ENCODE data around the gene TANC1. TPM values are rescaled to one million over a fixed set of nuclear protein-coding genes. Genes with fewer than 3 reads are reported as not detected.

TANC1 gene
- total RNA-seq, 1 experiment from 2014 or later, result 20.0 TPM

GRCh38 chr2:159211447-159212396 lies 243.3 kb downstream of the TANC1 start:
- DNase-seq (ENCODE audit: low read depth), result no peak

- DNase-seq (ENCODE audit: low read depth), result no peak
These were observed 244.9 kb downstream of the TANC1 start for GRCh38 chr2:159213296-159213695.

- DNase-seq (ENCODE audit: low read depth), result peak; percentile 12
These were observed 246.0 kb downstream of the TANC1 start for GRCh38 chr2:159214325-159214865.

GRCh38 chr2:159215116-159215515 lies 246.7 kb downstream of the TANC1 start:
- DNase-seq (ENCODE audit: low read depth), result no peak

- no peak for DNase-seq (ENCODE audit: low read depth)
These were observed 249.2 kb downstream of the TANC1 start for GRCh38 chr2:159217676-159218075.

- DNase-seq (ENCODE audit: low read depth), result no peak
These were observed 249.9 kb downstream of the TANC1 start for GRCh38 chr2:159218389-159218788.

- no peak for DNase-seq (ENCODE audit: low read depth)
These were observed 251.1 kb downstream of the TANC1 start for GRCh38 chr2:159219394-159219998.

- DNase-seq (ENCODE audit: low read depth), result no peak
These were observed 255.8 kb downstream of the TANC1 start for GRCh38 chr2:159224061-159224813.

- DNase-seq (ENCODE audit: low read depth), result no peak
These were observed 256.9 kb downstream of the TANC1 start for GRCh38 chr2:159225025-159226016.

GRCh38 chr2:159226059-159226461 lies 257.6 kb downstream of the TANC1 start:
- peak; percentile 93 for DNase-seq (ENCODE audit: low read depth)

- no peak for DNase-seq (ENCODE audit: low read depth)
These were observed 258.4 kb downstream of the TANC1 start for GRCh38 chr2:159226608-159227385.

GRCh38 chr2:159227467-159227866 lies 259.0 kb downstream of the TANC1 start:
- DNase-seq (ENCODE audit: low read depth), result no peak

GRCh38 chr2:159228081-159228581 lies 259.7 kb downstream of the TANC1 start:
- no peak for DNase-seq (ENCODE audit: low read depth)

GRCh38 chr2:159229476-159230144 lies 261.2 kb downstream of the TANC1 start:
- DNase-seq (ENCODE audit: low read depth), result no peak

- DNase-seq (ENCODE audit: low read depth), result no peak
These were observed 261.9 kb downstream of the TANC1 start for GRCh38 chr2:159230145-159230877.

GRCh38 chr2:159232456-159233170 lies 264.2 kb downstream of the TANC1 start:
- DNase-seq (ENCODE audit: low read depth), result no peak

GRCh38 chr2:159234868-159235267 lies 266.4 kb downstream of the TANC1 start:
- no peak for DNase-seq (ENCODE audit: low read depth)
